ENCODE results near the gene NARF.
A peak's percentile ranks its signal among the peaks of the same experiment; 100 is the strongest.

The NARF gene

DNA sequence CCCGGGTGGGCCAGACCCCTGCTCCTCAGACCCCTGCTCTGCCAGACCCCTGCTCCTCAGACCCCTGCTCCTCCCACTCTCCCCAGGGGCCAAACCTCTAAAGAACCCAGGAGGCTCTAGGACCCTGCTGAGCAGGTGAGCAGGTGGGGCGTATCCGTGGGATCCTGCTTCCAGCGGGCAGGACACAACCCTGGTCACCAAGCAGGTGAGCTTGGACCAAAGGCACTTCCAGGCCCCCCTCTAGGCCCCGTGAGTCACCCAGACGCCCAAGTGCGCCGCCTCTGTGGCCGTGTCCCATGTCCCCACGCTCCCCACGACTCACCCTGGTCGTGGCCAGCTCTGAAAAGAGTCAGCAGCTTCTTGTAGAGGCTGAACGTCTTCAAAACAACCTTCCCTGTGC lies 13.0 kb upstream of the NARF start:
- DNase-seq (ENCODE audit: low read depth) = no peak
- TF ChIP-seq, protein P1, sequence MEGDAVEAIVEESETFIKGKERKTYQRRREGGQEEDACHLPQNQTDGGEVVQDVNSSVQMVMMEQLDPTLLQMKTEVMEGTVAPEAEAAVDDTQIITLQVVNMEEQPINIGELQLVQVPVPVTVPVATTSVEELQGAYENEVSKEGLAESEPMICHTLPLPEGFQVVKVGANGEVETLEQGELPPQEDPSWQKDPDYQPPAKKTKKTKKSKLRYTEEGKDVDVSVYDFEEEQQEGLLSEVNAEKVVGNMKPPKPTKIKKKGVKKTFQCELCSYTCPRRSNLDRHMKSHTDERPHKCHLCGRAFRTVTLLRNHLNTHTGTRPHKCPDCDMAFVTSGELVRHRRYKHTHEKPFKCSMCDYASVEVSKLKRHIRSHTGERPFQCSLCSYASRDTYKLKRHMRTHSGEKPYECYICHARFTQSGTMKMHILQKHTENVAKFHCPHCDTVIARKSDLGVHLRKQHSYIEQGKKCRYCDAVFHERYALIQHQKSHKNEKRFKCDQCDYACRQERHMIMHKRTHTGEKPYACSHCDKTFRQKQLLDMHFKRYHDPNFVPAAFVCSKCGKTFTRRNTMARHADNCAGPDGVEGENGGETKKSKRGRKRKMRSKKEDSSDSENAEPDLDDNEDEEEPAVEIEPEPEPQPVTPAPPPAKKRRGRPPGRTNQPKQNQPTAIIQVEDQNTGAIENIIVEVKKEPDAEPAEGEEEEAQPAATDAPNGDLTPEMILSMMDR (IDR thresholded peaks at IDR 0.05; ENCODE audit: low read depth, low read length, missing control alignments) = no peak
- no peak overlapping the region for H3K4me3 ChIP-seq (ENCODE audit: low read depth, low read length)
- in situ Hi-C loops (cut with HindIII; ENCODE audit: low sequenced_read_pairs) = no loop called here

- in situ Hi-C loops (cut with HindIII; ENCODE audit: low sequenced_read_pairs) = no loop called here
- DNase-seq (ENCODE audit: low read depth) = no peak
- TF ChIP-seq, protein P1 (IDR thresholded peaks at IDR 0.05; ENCODE audit: low read depth, low read length, missing control alignments) = no peak
- no peak overlapping the region for H3K4me3 ChIP-seq (ENCODE audit: low read depth, low read length)
These were observed 12.4 kb upstream of the NARF start for GRCh38 chr17:82446124-82446523.

GRCh38 chr17:82446649-82447048 lies 11.9 kb upstream of the NARF start:
- TF ChIP-seq, protein P1 (IDR thresholded peaks at IDR 0.05; ENCODE audit: low read depth, low read length, missing control alignments) = no peak

GRCh38 chr17:82447876-82448275 lies 10.7 kb upstream of the NARF start:
- TF ChIP-seq, protein P1 (IDR thresholded peaks at IDR 0.05; ENCODE audit: low read depth, low read length, missing control alignments) = no peak
- in situ Hi-C loops (cut with HindIII; ENCODE audit: low sequenced_read_pairs) = no loop called here
- no peak for DNase-seq (ENCODE audit: low read depth)
- H3K4me3 ChIP-seq (ENCODE audit: low read depth, low read length) = no peak overlapping the region

More at GRCh38 chr17:82446649-82447048, 11.9 kb upstream of the NARF start:
- H3K4me3 ChIP-seq (ENCODE audit: low read depth, low read length) = no peak overlapping the region
- no peak for DNase-seq (ENCODE audit: low read depth)
- in situ Hi-C loops (cut with HindIII; ENCODE audit: low sequenced_read_pairs) = no loop called here

GRCh38 chr17:82449131-82449882 lies 9.2 kb upstream of the NARF start:
- in situ Hi-C loops (cut with HindIII; ENCODE audit: low sequenced_read_pairs) = no loop called here
- DNase-seq (ENCODE audit: low read depth) = no peak
- TF ChIP-seq, protein P1 (IDR thresholded peaks at IDR 0.05; ENCODE audit: low read depth, low read length, missing control alignments) = no peak
- peak overlapping the region; percentile 86 for H3K4me3 ChIP-seq (ENCODE audit: low read depth, low read length)

GRCh38 chr17:82449883-82450356 lies 8.6 kb upstream of the NARF start:
- H3K4me3 ChIP-seq (ENCODE audit: low read depth, low read length) = peak overlapping the region; percentile 86
- no peak for DNase-seq (ENCODE audit: low read depth)
- in situ Hi-C loops (cut with HindIII; ENCODE audit: low sequenced_read_pairs) = no loop called here
- TF ChIP-seq, protein P1 (IDR thresholded peaks at IDR 0.05; ENCODE audit: low read depth, low read length, missing control alignments) = no peak
